Memory B cell (primary cell): ENCODE results near the gene CLDN6.

Source experiments
- ATAC-seq: fragments of 150-1000 bp; cut with Tn5 transposase; 2 replicates; pipeline ENCODE4 v1.10.0; 2021; ENCODE audit warnings: low read depth, mild to moderate bottlenecking, moderate library complexity
- DNase-seq, 2 donors: peaks; one replicate each; pipeline ENCODE4 v3.0.0; 2022; ENCODE audit warnings: low spot score in 2 of 2
- H3K27ac Mint-ChIP-seq: one replicate; pipeline ENCODE4 v1.8.0; 2022; ENCODE audit warnings: mild to moderate bottlenecking, moderate library complexity, mixed read lengths
- H3K27me3 Mint-ChIP-seq: one replicate; pipeline ENCODE4 v1.8.0; 2022; ENCODE audit warnings: mixed read lengths
- H3K36me3 Mint-ChIP-seq: one replicate; pipeline ENCODE4 v1.8.0; 2022; ENCODE audit warnings: mild to moderate bottlenecking, mixed read lengths
- H3K4me1 Mint-ChIP-seq: one replicate; pipeline ENCODE4 v1.8.0; 2022; ENCODE audit warnings: mixed read lengths
- H3K4me3 Mint-ChIP-seq: one replicate; pipeline ENCODE4 v1.8.0; 2022; ENCODE audit warnings: mild to moderate bottlenecking, moderate library complexity, mixed read lengths
- H3K9me3 Mint-ChIP-seq: one replicate; pipeline ENCODE4 v1.8.0; 2022; ENCODE audit warnings: mixed read lengths

CLDN6 gene

GRCh38 chr16:3017794-3018506, at the start of gene CLDN6:
TSS of gene CLDN6 (minus strand) at chr16:3018183. CDS start at chr16:3016021, 2,162 bp downstream.
- H3K9me3 Mint-ChIP-seq, result no peaks in the 10 kb centered on the region
- H3K4me1 Mint-ChIP-seq, result peaks cover 20% of the 10 kb centered on the region
- DNase-seq, result no peak
- peak within 1 kb of the TSS; percentile 44 for H3K4me3 Mint-ChIP-seq
- H3K27ac Mint-ChIP-seq, result no peak within 1 kb of the TSS
- H3K27me3 Mint-ChIP-seq, result peaks cover 8% of the 10 kb centered on the region
- ATAC-seq, result no peak
- no peaks in the 10 kb centered on the region for H3K36me3 Mint-ChIP-seq

GRCh38 chr16:3066440-3066748, 48.4 kb upstream of the CLDN6 start:
- Mint-ChIP-seq H3K36me3 (no peaks in the 10 kb centered on the region), H3K9me3 (no peaks in the 10 kb centered on the region), H3K4me1 (peaks cover under 1% of the 10 kb centered on the region), H3K27ac (no peak overlapping the region), H3K4me3 (no peak overlapping the region), H3K27me3 (peaks cover 1% of the 10 kb centered on the region)
- DNase-seq, result no peak
- no peak for ATAC-seq

GRCh38 chr16:3065742-3066439, 47.9 kb upstream of the CLDN6 start:
- H3K4me3 Mint-ChIP-seq, result no peak overlapping the region
- H3K27ac Mint-ChIP-seq, result no peak overlapping the region
- H3K27me3 Mint-ChIP-seq, result peaks cover 1% of the 10 kb centered on the region
- H3K4me1 Mint-ChIP-seq, result no peaks in the 10 kb centered on the region
- DNase-seq (no peak), ATAC-seq (no peak)
- no peaks in the 10 kb centered on the region for H3K36me3 Mint-ChIP-seq
- H3K9me3 Mint-ChIP-seq, result no peaks in the 10 kb centered on the region

- Mint-ChIP-seq H3K4me1 (no peaks in the 10 kb centered on the region), H3K27me3 (peaks cover 1% of the 10 kb centered on the region), H3K9me3 (no peaks in the 10 kb centered on the region), H3K4me3 (no peak within 1 kb of the TSS), H3K27ac (peak within 1 kb of the TSS; percentile 38), H3K36me3 (no peaks in the 10 kb centered on the region)
- ATAC-seq, result peak; percentile 42
- DNase-seq, result no peak
Measured at GRCh38 chr16:3065069-3065741, 47.2 kb upstream of the CLDN6 start, which contains the start of gene IL32. TSS of gene IL32 (plus strand) at chr16:3065640. CDS start at chr16:3065812, 172 bp downstream.

- no peak for ATAC-seq
- Mint-ChIP-seq H3K4me1 (peaks cover 5% of the 10 kb centered on the region), H3K27me3 (peaks cover 1% of the 10 kb centered on the region), H3K36me3 (no peaks in the 10 kb centered on the region), H3K27ac (no peak overlapping the region), H3K4me3 (no peak overlapping the region), H3K9me3 (no peaks in the 10 kb centered on the region)
- DNase-seq, result no peak
Measured at GRCh38 chr16:3063625-3064386, 45.8 kb upstream of the CLDN6 start.

- Mint-ChIP-seq H3K27ac (no peak overlapping the region), H3K4me3 (no peak overlapping the region), H3K4me1 (peaks cover 5% of the 10 kb centered on the region), H3K27me3 (peaks cover 1% of the 10 kb centered on the region), H3K9me3 (no peaks in the 10 kb centered on the region), H3K36me3 (no peaks in the 10 kb centered on the region)
- DNase-seq (no peak), ATAC-seq (no peak)
Measured at GRCh38 chr16:3062553-3062952, 44.6 kb upstream of the CLDN6 start.

- no peaks in the 10 kb centered on the region for H3K36me3 Mint-ChIP-seq
- H3K27ac Mint-ChIP-seq, result no peak overlapping the region
- no peak for DNase-seq
- peaks cover 7% of the 10 kb centered on the region for H3K4me1 Mint-ChIP-seq
- no peaks in the 10 kb centered on the region for H3K9me3 Mint-ChIP-seq
- H3K27me3 Mint-ChIP-seq, result no peaks in the 10 kb centered on the region
- peak overlapping the region; percentile 89 for H3K4me3 Mint-ChIP-seq
- ATAC-seq, result no peak
Measured at GRCh38 chr16:3060339-3061127, 42.5 kb upstream of the CLDN6 start.

- DNase-seq (no peak), ATAC-seq (no peak)
- Mint-ChIP-seq H3K9me3 (no peaks in the 10 kb centered on the region), H3K4me3 (peak overlapping the region; percentile 89), H3K4me1 (peaks cover 12% of the 10 kb centered on the region), H3K27me3 (no peaks in the 10 kb centered on the region), H3K27ac (peak overlapping the region; percentile 45), H3K36me3 (no peaks in the 10 kb centered on the region)
Measured at GRCh38 chr16:3059723-3060242, 41.8 kb upstream of the CLDN6 start.

- Mint-ChIP-seq H3K27ac (peak overlapping the region; percentile 67), H3K4me1 (peaks cover 15% of the 10 kb centered on the region), H3K9me3 (no peaks in the 10 kb centered on the region), H3K4me3 (peak overlapping the region; percentile 89), H3K27me3 (no peaks in the 10 kb centered on the region), H3K36me3 (no peaks in the 10 kb centered on the region)
- DNase-seq, result peak; percentile 87 to 91
- ATAC-seq, result peak; percentile 92
Measured at GRCh38 chr16:3059041-3059722, 41.2 kb upstream of the CLDN6 start.

GRCh38 chr16:3058139-3059030, 40.4 kb upstream of the CLDN6 start:
- peak overlapping the region; percentile 67 for H3K27ac Mint-ChIP-seq
- peak; percentile 37 for DNase-seq

GRCh38 chr16:3057181-3058138, 39.5 kb upstream of the CLDN6 start:
- no peak for ATAC-seq

More at GRCh38 chr16:3058139-3059030, 40.4 kb upstream of the CLDN6 start:
- peaks cover 22% of the 10 kb centered on the region for H3K4me1 Mint-ChIP-seq
- peak; percentile 59 for ATAC-seq
- peak overlapping the region; percentile 89 for H3K4me3 Mint-ChIP-seq
- peaks cover 6% of the 10 kb centered on the region for H3K36me3 Mint-ChIP-seq
- H3K9me3 Mint-ChIP-seq, result no peaks in the 10 kb centered on the region
- no peaks in the 10 kb centered on the region for H3K27me3 Mint-ChIP-seq

More at GRCh38 chr16:3057181-3058138, 39.5 kb upstream of the CLDN6 start:
- no peaks in the 10 kb centered on the region for H3K27me3 Mint-ChIP-seq
- no peaks in the 10 kb centered on the region for H3K9me3 Mint-ChIP-seq
- peaks cover 6% of the 10 kb centered on the region for H3K36me3 Mint-ChIP-seq
- H3K27ac Mint-ChIP-seq, result no peak overlapping the region
- DNase-seq, result no peak
- peaks cover 22% of the 10 kb centered on the region for H3K4me1 Mint-ChIP-seq
- H3K4me3 Mint-ChIP-seq, result peak overlapping the region; percentile 8
